H9 (cell line): ENCODE measurements around the gene KRTAP12-3. TPM values are rescaled to one million over a fixed set of nuclear protein-coding genes. Genes with fewer than 3 reads are reported as not detected.

Experiments
- DNase-seq: peaks from one replicate; pipeline ENCODE4 v3.0.0-alpha.2; 2017
- H2AFZ ChIP-seq: one replicate; pipeline ENCODE4 v1.6.1; 2013; ENCODE audit warnings: mild to moderate bottlenecking, low read length, control low read depth, moderate library complexity
- H2AK5ac ChIP-seq: 2 replicates; pipeline ENCODE4 v1.6.1; 2013; ENCODE audit warnings: low read length, control low read depth, mixed read lengths; ENCODE audit not compliant: insufficient read length
- H2BK120ac ChIP-seq: one replicate; pipeline ENCODE4 v1.6.1; 2013; ENCODE audit warnings: low read depth, mild to moderate bottlenecking, low read length, control low read depth, inconsistent platforms; ENCODE audit not compliant: poor library complexity, severe bottlenecking
- H2BK12ac ChIP-seq: 2 replicates; pipeline ENCODE4 v1.6.1; 2013; ENCODE audit warnings: low read length, control low read depth, mixed read lengths, low read depth; ENCODE audit not compliant: insufficient read length
- H2BK15ac ChIP-seq: 2 replicates; pipeline ENCODE4 v1.6.1; 2013; ENCODE audit warnings: low read depth, low read length, control low read depth
- H2BK20ac ChIP-seq: one replicate; pipeline ENCODE4 v1.6.1; 2013; ENCODE audit warnings: low read depth, mild to moderate bottlenecking, low read length, control low read depth, inconsistent platforms; ENCODE audit not compliant: poor library complexity, severe bottlenecking
- H2BK5ac ChIP-seq: 2 replicates; pipeline ENCODE4 v1.6.1; 2013; ENCODE audit warnings: low read length, control low read depth, mixed read lengths; ENCODE audit not compliant: insufficient read length
- H3K14ac ChIP-seq: 2 replicates; pipeline ENCODE4 v1.6.1; 2013; ENCODE audit warnings: low read length, control low read depth; ENCODE audit not compliant: insufficient read depth
- H3K18ac ChIP-seq: 2 replicates; pipeline ENCODE4 v1.6.1; 2013; ENCODE audit warnings: low read depth, mild to moderate bottlenecking, mixed read lengths, low read length, control low read depth; ENCODE audit not compliant: insufficient read length
- H3K23ac ChIP-seq: 2 replicates; pipeline ENCODE4 v1.6.1; 2013; ENCODE audit warnings: low read length, control low read depth, mixed read lengths, low read depth; ENCODE audit not compliant: insufficient read length
- H3K23me2 ChIP-seq: 2 replicates; pipeline ENCODE4 v1.6.1; 2013; ENCODE audit warnings: low read depth, mild to moderate bottlenecking, mixed read lengths, low read length, control low read depth; ENCODE audit not compliant: insufficient read length, poor library complexity, severe bottlenecking
- H3K27ac ChIP-seq: 2 replicates; pipeline ENCODE4 v1.5.1; 2013; ENCODE audit warnings: low read length, control low read depth, mixed read lengths, low read depth; ENCODE audit not compliant: insufficient read length
- H3K27me3 ChIP-seq: 2 replicates; pipeline ENCODE4 v1.6.1; 2013; ENCODE audit warnings: low read length, control low read depth, inconsistent platforms; ENCODE audit not compliant: insufficient read depth
- H3K4ac ChIP-seq: 2 replicates; pipeline ENCODE4 v1.6.1; 2013; ENCODE audit warnings: low read depth, mild to moderate bottlenecking, control low read depth, inconsistent platforms, low read length, moderate library complexity
- H3K4me1 ChIP-seq: 2 replicates; pipeline ENCODE4 v1.6.1; 2013; ENCODE audit warnings: low read length, control low read depth, inconsistent platforms; ENCODE audit not compliant: insufficient read depth
- H3K4me2 ChIP-seq: 2 replicates; pipeline ENCODE4 v1.6.1; 2013; ENCODE audit warnings: low read length, control low read depth, mixed read lengths; ENCODE audit not compliant: insufficient read length, insufficient read depth
- H3K56ac ChIP-seq: 2 replicates; pipeline ENCODE4 v1.6.1; 2013; ENCODE audit warnings: low read depth, mild to moderate bottlenecking, mixed read lengths, low read length, control low read depth; ENCODE audit not compliant: insufficient read length
- H3K79me1 ChIP-seq: 2 replicates; pipeline ENCODE4 v1.6.1; 2013; ENCODE audit warnings: low read depth, mild to moderate bottlenecking, moderate library complexity, low read length, control low read depth, inconsistent platforms; ENCODE audit not compliant: insufficient read depth, poor library complexity, severe bottlenecking
- H3K79me2 ChIP-seq: 2 replicates; pipeline ENCODE4 v1.6.1; 2013; ENCODE audit warnings: low read length, control low read depth, inconsistent platforms; ENCODE audit not compliant: insufficient read depth
- H3K9ac ChIP-seq: 2 replicates; pipeline ENCODE4 v1.6.1; 2013; ENCODE audit warnings: low read length, control low read depth, mixed read lengths; ENCODE audit not compliant: insufficient read length; ENCODE audit errors: extremely low read depth
- H3K9me3 ChIP-seq: one replicate; pipeline ENCODE4 v1.6.1; 2013; ENCODE audit warnings: low read depth, low read length, inconsistent platforms; ENCODE audit not compliant: control insufficient read depth
- H3T11ph ChIP-seq: one replicate; pipeline ENCODE4 v1.6.1; 2013; ENCODE audit warnings: mild to moderate bottlenecking, low read length, control low read depth, inconsistent platforms
- H4K20me1 ChIP-seq: one replicate; pipeline ENCODE4 v1.6.1; 2013; ENCODE audit not compliant: control insufficient read depth, insufficient read length, insufficient read depth
- H4K5ac ChIP-seq: 2 replicates; pipeline ENCODE4 v1.6.1; 2013; ENCODE audit warnings: low read depth, mild to moderate bottlenecking, mixed read lengths, low read length, control low read depth; ENCODE audit not compliant: insufficient read length
- H4K8ac ChIP-seq: replicated peaks from 2 replicates; pipeline ENCODE4 v1.6.1; 2013; ENCODE audit warnings: low read length, control low read depth, mixed read lengths, low read depth; ENCODE audit not compliant: insufficient read length
- H4K91ac ChIP-seq: 2 replicates; pipeline ENCODE4 v1.6.1; 2013; ENCODE audit warnings: low read depth, mild to moderate bottlenecking, moderate library complexity, mixed read lengths, low read length, control low read depth; ENCODE audit not compliant: insufficient read length
- H3K27ac Mint-ChIP-seq, 3 experiments: 2 replicates in 2 of 3; 3 replicates in 1 of 3; pipeline ENCODE4 v1.8.0; 2020 to 2021; ENCODE audit warnings: mixed read lengths in 3 of 3, mild to moderate bottlenecking in 1 of 3, moderate library complexity in 1 of 3
- H3K27me3 Mint-ChIP-seq: 2 replicates; pipeline ENCODE4 v1.8.0; 2021; ENCODE audit warnings: low read depth, mild to moderate bottlenecking, moderate library complexity, mixed read lengths
- H3K36me3 Mint-ChIP-seq, 3 experiments: 2 replicates in 2 of 3; 3 replicates in 1 of 3; pipeline ENCODE4 v1.8.0; 2020 to 2021; ENCODE audit warnings: low read depth in 3 of 3, mixed read lengths in 3 of 3; ENCODE audit not compliant: insufficient read depth in 1 of 3
- H3K4me1 Mint-ChIP-seq, 2 experiments: 2 replicates each; pipeline ENCODE4 v1.8.0; 2020; ENCODE audit warnings: mixed read lengths in 2 of 2
- H3K4me3 Mint-ChIP-seq, 2 experiments: 2 replicates in 1 of 2; 3 replicates in 1 of 2; pipeline ENCODE4 v1.8.0; 2020 to 2021; ENCODE audit warnings: mild to moderate bottlenecking in 2 of 2, mixed read lengths in 2 of 2, moderate library complexity in 1 of 2
- H3K9me3 Mint-ChIP-seq, 2 experiments: 2 replicates in 1 of 2; 3 replicates in 1 of 2; pipeline ENCODE4 v1.8.0; 2020; ENCODE audit warnings: mild to moderate bottlenecking in 2 of 2, mixed read lengths in 2 of 2, moderate library complexity in 1 of 2
- CTCF ChIP-seq: fragments of 200-600 bp; sonication (generic); conservative IDR thresholded peaks from 3 replicates; pipeline ENCODE4 v1.8.0; 2021; ENCODE audit warnings: antibody characterized with exemption, mild to moderate bottlenecking
- WGBS: extraction: QIAGEN DNeasy Blood & Tissue Kit; methylation state at CpG from one replicate; pipeline ENCODE4 v1.1.7; 2013; ENCODE audit warnings: missing lambda C conversion rate, low lambda C conversion rate, mixed read lengths; ENCODE audit not compliant: insufficient read length; ENCODE audit errors: extremely low coverage; 5-methylcytosine and 5-hydroxymethylcytosine counted together
- total RNA-seq: library from RNA; stranded (reverse); gene quantifications from 2 replicates; pipeline ENCODE4 v1.2.1, GENCODE V29; 2021

The KRTAP12-3 gene
- total RNA-seq, 1 experiment from 2014 or later: not detected

DNA sequence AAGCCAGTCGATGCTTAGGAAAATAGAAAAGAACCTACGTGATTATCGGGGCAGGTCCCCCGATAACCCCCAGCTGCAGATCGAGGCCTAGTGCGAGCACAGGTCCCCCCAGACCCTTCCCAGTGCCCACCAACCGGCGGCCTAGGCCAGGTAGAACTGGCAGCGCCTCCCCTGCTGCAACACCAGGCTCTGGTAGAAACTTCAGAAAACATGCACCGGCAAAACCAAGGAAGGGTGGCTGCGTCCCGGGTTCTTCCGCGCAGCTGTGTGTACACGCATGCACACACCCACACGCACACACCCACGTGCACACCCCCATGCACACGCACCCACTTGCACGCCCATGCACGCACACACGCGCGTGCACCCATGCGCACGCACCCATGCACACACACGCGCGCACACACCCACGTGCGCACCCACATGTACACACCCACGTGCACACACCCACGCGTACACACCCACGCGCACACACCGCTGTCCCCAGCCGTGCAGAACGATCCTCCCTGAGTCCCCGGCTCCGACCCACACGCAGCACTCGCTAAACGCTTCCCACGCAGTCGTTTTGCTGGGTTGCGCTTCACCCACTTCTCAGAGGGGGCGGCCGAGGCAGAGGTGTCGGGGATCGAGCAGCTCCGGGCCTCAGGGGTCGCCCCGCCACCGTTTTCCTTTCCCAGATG is 48.4 kb downstream of the KRTAP12-3 start:
- Histone ChIP-seq H3K23me2 (peaks cover 32% of the 10 kb centered on the region), H4K8ac (no peak overlapping the region), H3K9ac (no peak overlapping the region), H3T11ph (no peak overlapping the region), H2BK15ac (no peak overlapping the region), H2BK120ac (no peak overlapping the region), H3K4ac (no peak overlapping the region), H3K14ac (peak overlapping the region; percentile 6; the same call in 1 of the 2 replicates), H3K56ac (no peak overlapping the region), H2AK5ac (no peak overlapping the region), H2BK12ac (peak overlapping the region; percentile 58), H3K23ac (no peak overlapping the region), H3K4me2 (peak overlapping the region; percentile 39), H2BK5ac (no peak overlapping the region), H3K9me3 (no peaks in the 10 kb centered on the region), H3K27me3 (peaks cover 42% of the 10 kb centered on the region; the same call in 1 of the 2 replicates), H3K27ac (no peak overlapping the region), H4K91ac (no peak overlapping the region), H2AFZ (no peak overlapping the region), H3K79me2 (no peaks in the 10 kb centered on the region), H4K20me1 (no peaks in the 10 kb centered on the region), H4K5ac (peak overlapping the region; percentile 10), H3K18ac (peak overlapping the region; percentile 19), H3K4me1 (peaks cover 12% of the 10 kb centered on the region; the same call in 1 of the 2 replicates), H2BK20ac (no peak overlapping the region), H3K79me1 (no peaks in the 10 kb centered on the region)
- no peaks in the 10 kb centered on the region; a peak in 1 of 5 replicates for H3K9me3 Mint-ChIP-seq
- peaks cover 64% of the 10 kb centered on the region for H3K27me3 Mint-ChIP-seq
- WGBS: no CpG with 5 or more reads among the region's 54 CpGs
- peak overlapping the region; percentile 87 to 94 (median 94); a peak in 5 of 7 replicates for H3K27ac Mint-ChIP-seq
- H3K4me1 Mint-ChIP-seq: peaks cover 77 to 83% of the 10 kb centered on the region in 2 experiments
- H3K4me3 Mint-ChIP-seq: peak overlapping the region; percentile 65 to 82
- no peak for TF ChIP-seq CTCF
- DNase-seq: no peak
- no peaks in the 10 kb centered on the region for H3K36me3 Mint-ChIP-seq
